ENCODE data around the gene SMAD7.

SMAD7 gene

GRCh38 chr18:48947560-48947959, 3.2 kb downstream of the SMAD7 start:
- in situ Hi-C loops (cut with MboI; ENCODE audit: low sequenced_read_pairs), result no loop called here

GRCh38 chr18:48947092-48947491, 3.7 kb downstream of the SMAD7 start:
- in situ Hi-C loops (cut with MboI; ENCODE audit: low sequenced_read_pairs), result no loop called here

GRCh38 chr18:48946329-48946835, 4.4 kb downstream of the SMAD7 start:
- in situ Hi-C loops (cut with MboI; ENCODE audit: low sequenced_read_pairs), result no loop called here

- in situ Hi-C loops (cut with MboI; ENCODE audit: low sequenced_read_pairs), result no loop called here
Measured at GRCh38 chr18:48945953-48946217, 4.9 kb downstream of the SMAD7 start.

- in situ Hi-C loops (cut with MboI; ENCODE audit: low sequenced_read_pairs), result no loop called here
Measured at GRCh38 chr18:48944634-48945033, 6.1 kb downstream of the SMAD7 start.

- in situ Hi-C loops (cut with MboI; ENCODE audit: low sequenced_read_pairs), result no loop called here
Measured at GRCh38 chr18:48943736-48944527, 6.8 kb downstream of the SMAD7 start.

- in situ Hi-C loops (cut with MboI; ENCODE audit: low sequenced_read_pairs), result no loop called here
Measured at GRCh38 chr18:48943333-48943732, 7.4 kb downstream of the SMAD7 start.

GRCh38 chr18:48942554-48943261, 8.1 kb downstream of the SMAD7 start:
- in situ Hi-C loops (cut with MboI; ENCODE audit: low sequenced_read_pairs), result no loop called here

- in situ Hi-C loops (cut with MboI; ENCODE audit: low sequenced_read_pairs), result no loop called here
Measured at GRCh38 chr18:48942086-48942485, 8.7 kb downstream of the SMAD7 start.

GRCh38 chr18:48941672-48942071, 9.1 kb downstream of the SMAD7 start:
- in situ Hi-C loops (cut with MboI; ENCODE audit: low sequenced_read_pairs), result no loop called here

GRCh38 chr18:48940854-48941611, 9.7 kb downstream of the SMAD7 start:
- in situ Hi-C loops (cut with MboI; ENCODE audit: low sequenced_read_pairs), result no loop called here

GRCh38 chr18:48939205-48940097, 11.3 kb downstream of the SMAD7 start:
- in situ Hi-C loops (cut with MboI; ENCODE audit: low sequenced_read_pairs), result no loop called here

GRCh38 chr18:48938827-48939204, 11.9 kb downstream of the SMAD7 start:
- in situ Hi-C loops (cut with MboI; ENCODE audit: low sequenced_read_pairs), result no loop called here

GRCh38 chr18:48937869-48938750, 12.7 kb downstream of the SMAD7 start:
- in situ Hi-C loops (cut with MboI; ENCODE audit: low sequenced_read_pairs), result no loop called here

- in situ Hi-C loops (cut with MboI; ENCODE audit: low sequenced_read_pairs), result no loop called here
Measured at GRCh38 chr18:48935433-48935774, 15.4 kb downstream of the SMAD7 start.

GRCh38 chr18:48934723-48935432, 15.9 kb downstream of the SMAD7 start:
- in situ Hi-C loops (cut with MboI; ENCODE audit: low sequenced_read_pairs), result no loop called here

GRCh38 chr18:48934415-48934722, 16.4 kb downstream of the SMAD7 start:
- in situ Hi-C loops (cut with MboI; ENCODE audit: low sequenced_read_pairs), result no loop called here

GRCh38 chr18:48933578-48934414, 17.0 kb downstream of the SMAD7 start:
- in situ Hi-C loops (cut with MboI; ENCODE audit: low sequenced_read_pairs), result no loop called here

All from hTERT RPE-1 (cell line).